Measurements from ENCODE around the gene SCYGR1. TPM values are rescaled to one million over a fixed set of nuclear protein-coding genes. Genes with fewer than 3 reads are reported as not detected.

The SCYGR1 gene
- total and polyA plus RNA-seq, 2 of the 13 experiments (the other 11 are each of a cell fraction or from before 2014, with no cell fraction given): not detected

- TF ChIP-seq ARID4A (CRISPR knock-in tag; IDR thresholded peaks at IDR 0.05; ENCODE audit: borderline replicate concordance): peak; percentile 32; the same call in 1 of the 2 replicates
- TF ChIP-seq SP5 (CRISPR knock-in tag; IDR thresholded peaks at IDR 0.05; ENCODE audit: borderline replicate concordance, low read depth): peak; percentile 78
- no peak for TF ChIP-seq ZNF740 (CRISPR knock-in tag; IDR thresholded peaks at IDR 0.05)
- no peak for TF ChIP-seq TRIM24 (CRISPR knock-in tag; IDR thresholded peaks at IDR 0.05)
- TF ChIP-seq, protein P1, sequence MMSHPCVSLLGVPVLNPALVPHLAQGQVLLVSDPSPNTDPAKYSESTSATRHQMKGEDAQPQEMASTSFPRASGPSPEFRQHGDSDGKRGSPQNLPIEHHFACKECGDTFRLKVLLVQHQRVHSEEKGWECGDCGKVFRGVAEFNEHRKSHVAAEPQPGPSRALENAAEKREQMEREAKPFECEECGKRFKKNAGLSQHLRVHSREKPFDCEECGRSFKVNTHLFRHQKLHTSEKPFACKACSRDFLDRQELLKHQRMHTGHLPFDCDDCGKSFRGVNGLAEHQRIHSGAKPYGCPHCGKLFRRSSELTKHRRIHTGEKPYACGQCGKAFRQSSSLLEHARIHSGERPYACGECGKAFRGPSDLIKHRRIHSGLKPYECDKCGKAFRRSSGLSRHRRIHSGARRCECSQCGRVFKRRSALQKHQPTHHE (CRISPR knock-in tag; IDR thresholded peaks at IDR 0.05; ENCODE audit: borderline replicate concordance): no peak
- TF ChIP-seq ZNF547 (CRISPR knock-in tag; IDR thresholded peaks at IDR 0.05): no peak
- TF ChIP-seq, protein P2, sequence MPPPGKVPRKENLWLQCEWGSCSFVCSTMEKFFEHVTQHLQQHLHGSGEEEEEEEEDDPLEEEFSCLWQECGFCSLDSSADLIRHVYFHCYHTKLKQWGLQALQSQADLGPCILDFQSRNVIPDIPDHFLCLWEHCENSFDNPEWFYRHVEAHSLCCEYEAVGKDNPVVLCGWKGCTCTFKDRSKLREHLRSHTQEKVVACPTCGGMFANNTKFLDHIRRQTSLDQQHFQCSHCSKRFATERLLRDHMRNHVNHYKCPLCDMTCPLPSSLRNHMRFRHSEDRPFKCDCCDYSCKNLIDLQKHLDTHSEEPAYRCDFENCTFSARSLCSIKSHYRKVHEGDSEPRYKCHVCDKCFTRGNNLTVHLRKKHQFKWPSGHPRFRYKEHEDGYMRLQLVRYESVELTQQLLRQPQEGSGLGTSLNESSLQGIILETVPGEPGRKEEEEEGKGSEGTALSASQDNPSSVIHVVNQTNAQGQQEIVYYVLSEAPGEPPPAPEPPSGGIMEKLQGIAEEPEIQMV (CRISPR knock-in tag; IDR thresholded peaks at IDR 0.05; ENCODE audit: low read depth): no peak; the same call in 1 of the 2 replicates
- no peak for TF ChIP-seq PAX8 (CRISPR knock-in tag; IDR thresholded peaks at IDR 0.05; ENCODE audit: borderline replicate concordance)
- TF ChIP-seq ZNF678 (CRISPR knock-in tag; IDR thresholded peaks at IDR 0.05): no peak
- TF ChIP-seq, protein P3, sequence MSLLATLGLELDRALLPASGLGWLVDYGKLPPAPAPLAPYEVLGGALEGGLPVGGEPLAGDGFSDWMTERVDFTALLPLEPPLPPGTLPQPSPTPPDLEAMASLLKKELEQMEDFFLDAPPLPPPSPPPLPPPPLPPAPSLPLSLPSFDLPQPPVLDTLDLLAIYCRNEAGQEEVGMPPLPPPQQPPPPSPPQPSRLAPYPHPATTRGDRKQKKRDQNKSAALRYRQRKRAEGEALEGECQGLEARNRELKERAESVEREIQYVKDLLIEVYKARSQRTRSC (CRISPR knock-in tag; IDR thresholded peaks at IDR 0.05; ENCODE audit: low read depth): no peak
- TF ChIP-seq STAT5B (CRISPR knock-in tag; IDR thresholded peaks at IDR 0.05): no peak
- TF ChIP-seq CHD4 (IDR thresholded peaks at IDR 0.05; ENCODE audit: borderline replicate concordance, low read length): 0 out of 2 replicates have a peak, but pooled peaks have one; percentile 49
- TF ChIP-seq, protein P4, sequence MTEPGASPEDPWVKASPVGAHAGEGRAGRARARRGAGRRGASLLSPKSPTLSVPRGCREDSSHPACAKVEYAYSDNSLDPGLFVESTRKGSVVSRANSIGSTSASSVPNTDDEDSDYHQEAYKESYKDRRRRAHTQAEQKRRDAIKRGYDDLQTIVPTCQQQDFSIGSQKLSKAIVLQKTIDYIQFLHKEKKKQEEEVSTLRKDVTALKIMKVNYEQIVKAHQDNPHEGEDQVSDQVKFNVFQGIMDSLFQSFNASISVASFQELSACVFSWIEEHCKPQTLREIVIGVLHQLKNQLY (CRISPR knock-in tag; IDR thresholded peaks at IDR 0.05): peak; percentile 55; the same call in 1 of the 2 replicates
- TF ChIP-seq ZNF749 (CRISPR knock-in tag; IDR thresholded peaks at IDR 0.05; ENCODE audit: borderline replicate concordance): no peak
- TF ChIP-seq ZSCAN20 (CRISPR knock-in tag; IDR thresholded peaks at IDR 0.05; ENCODE audit: borderline replicate concordance): 0 out of 2 replicates have a peak, but pooled peaks have one; percentile 64
- TF ChIP-seq TEAD2 (CRISPR knock-in tag; IDR thresholded peaks at IDR 0.05): no peak; the same call in 1 of the 2 replicates
- TF ChIP-seq ZNF605 (CRISPR knock-in tag; IDR thresholded peaks at IDR 0.05): peak; percentile 82
- TF ChIP-seq MYC (CRISPR knock-in tag; IDR thresholded peaks at IDR 0.05; ENCODE audit: borderline replicate concordance): no peak
- peak; percentile 75; the same call in 1 of the 2 replicates for TF ChIP-seq KDM1A (CRISPR knock-in tag; IDR thresholded peaks at IDR 0.05)
- no peak for TF ChIP-seq CENPT (CRISPR knock-in tag; IDR thresholded peaks at IDR 0.05; ENCODE audit: low read depth)
These were observed 18.7 kb upstream of the SCYGR1 start (continued) for GRCh38 chr2:227406177-227407031.

All from HepG2 (cell line).